KOPT-K1 (cell line): Measurements from ENCODE around the gene NOX4.

Experiments
- H3K27ac ChIP-seq: fragments of 200-600 bp; sonication (generic); 2 replicates; pipeline ENCODE4 v1.5.1; 2016; ENCODE audit warnings: antibody characterized with exemption, mild to moderate bottlenecking, low read depth, low read length; ENCODE audit not compliant: poor library complexity, severe bottlenecking
- H3K36me3 ChIP-seq: fragments of 200-600 bp; sonication (generic); 2 replicates; pipeline ENCODE4 v1.5.1; 2017; ENCODE audit warnings: antibody characterized with exemption, mild to moderate bottlenecking, low read length, moderate library complexity; ENCODE audit not compliant: insufficient read depth
- H3K9me3 ChIP-seq: fragments of 200-600 bp; sonication (generic); 2 replicates; pipeline ENCODE4 v1.5.1; 2017; ENCODE audit warnings: antibody characterized with exemption, low read length, mild to moderate bottlenecking; ENCODE audit not compliant: insufficient read depth, poor library complexity, severe bottlenecking

Gene NOX4

DNA sequence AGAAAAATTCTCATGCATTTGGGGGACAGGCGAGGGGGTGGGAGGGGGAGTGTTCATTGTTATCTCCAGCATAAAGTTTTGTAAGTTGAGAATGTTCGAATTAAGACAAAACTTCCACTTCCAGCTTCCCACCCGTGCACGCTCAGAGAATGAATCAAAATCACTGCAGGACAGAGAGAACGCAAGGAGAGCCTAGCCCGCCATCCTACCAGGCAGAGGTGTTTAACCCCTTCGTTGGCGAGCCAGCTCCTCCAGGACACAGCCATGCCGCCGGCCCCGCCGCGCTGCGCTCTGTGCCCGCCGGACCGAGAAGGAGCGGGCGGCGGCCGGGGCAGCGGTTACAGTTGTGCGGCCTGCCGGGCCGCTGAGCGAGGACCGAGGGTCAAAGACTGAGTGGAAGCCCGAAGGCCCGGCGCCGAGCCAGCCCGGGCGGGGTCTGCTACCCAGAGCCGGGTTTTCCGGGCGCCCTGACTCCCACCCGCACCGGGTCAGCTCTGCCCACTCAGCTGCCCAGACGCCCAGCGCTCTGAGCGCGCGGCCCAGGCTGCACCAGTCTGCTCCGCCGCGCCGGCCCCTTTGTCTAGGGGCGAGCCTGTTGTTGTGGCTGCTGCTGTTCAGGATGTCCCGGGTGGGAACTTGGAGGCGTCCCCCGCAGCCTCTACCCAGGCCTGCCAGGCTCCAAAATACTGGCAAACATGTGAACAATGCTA, at the start of gene NOX4:
TSS of gene NOX4 (minus strand) at position 395 of the 710 bp plus-strand sequence. CDS start at position 266, 129 bp downstream.
- Histone ChIP-seq H3K36me3 (no peaks in the 10 kb centered on the region), H3K27ac (no peak within 1 kb of the TSS), H3K9me3 (no peaks in the 10 kb centered on the region)

GRCh38 chr11:89540826-89541225, 49.7 kb upstream of the NOX4 start:
- Histone ChIP-seq H3K9me3 (no peaks in the 10 kb centered on the region), H3K27ac (no peak overlapping the region), H3K36me3 (no peaks in the 10 kb centered on the region)

DNA sequence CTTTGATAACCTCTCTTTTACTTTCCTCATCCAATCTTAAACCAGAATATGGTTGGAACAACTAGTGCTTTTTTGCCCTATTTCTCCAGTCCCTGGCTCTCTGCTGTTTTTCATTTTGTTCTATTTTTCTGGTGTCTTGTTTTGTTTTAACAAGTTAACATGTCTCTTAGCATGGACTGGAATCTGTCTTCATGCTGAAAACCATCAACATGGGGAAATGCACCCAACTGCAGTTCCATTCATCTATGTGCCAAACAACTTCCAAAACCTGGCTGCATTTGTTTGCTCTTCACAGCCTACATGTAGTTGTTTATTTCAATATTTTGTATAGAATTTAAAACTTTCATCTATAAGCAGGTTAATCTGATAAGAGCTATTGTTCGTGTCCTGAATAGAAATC, 46.8 kb upstream of the NOX4 start:
- Histone ChIP-seq H3K27ac (no peak overlapping the region), H3K9me3 (no peaks in the 10 kb centered on the region), H3K36me3 (no peaks in the 10 kb centered on the region)

DNA sequence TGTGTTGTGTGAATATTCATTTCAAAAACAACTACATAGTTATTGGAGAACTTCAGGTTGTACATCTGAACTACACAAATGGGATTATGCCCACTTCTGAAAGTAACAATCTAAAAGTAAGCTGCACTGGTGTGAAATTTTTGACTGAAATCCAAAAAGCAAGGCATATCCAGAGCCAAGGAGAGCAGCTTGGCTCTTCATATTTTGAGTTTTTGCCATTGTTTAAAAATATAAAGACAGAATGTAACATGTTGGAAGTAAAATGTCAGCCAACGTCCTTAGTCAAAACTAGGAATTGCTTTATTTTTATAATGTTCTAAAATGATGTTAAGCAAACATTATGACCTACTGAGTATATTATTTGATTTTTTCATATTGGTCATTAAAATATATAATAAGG, 45.8 kb upstream of the NOX4 start:
- no peaks in the 10 kb centered on the region for H3K9me3 ChIP-seq
- H3K27ac ChIP-seq = no peak overlapping the region
- no peaks in the 10 kb centered on the region for H3K36me3 ChIP-seq

GRCh38 chr11:89535221-89535620, 44.0 kb upstream of the NOX4 start:
- Histone ChIP-seq H3K27ac (no peak overlapping the region), H3K9me3 (no peaks in the 10 kb centered on the region), H3K36me3 (no peaks in the 10 kb centered on the region)

- Histone ChIP-seq H3K9me3 (no peaks in the 10 kb centered on the region), H3K36me3 (no peaks in the 10 kb centered on the region), H3K27ac (no peak overlapping the region)
Observed at GRCh38 chr11:89529626-89530380, 38.6 kb upstream of the NOX4 start.

- Histone ChIP-seq H3K27ac (no peak overlapping the region), H3K9me3 (no peaks in the 10 kb centered on the region), H3K36me3 (no peaks in the 10 kb centered on the region)
Observed at GRCh38 chr11:89521792-89522191, 30.6 kb upstream of the NOX4 start.

GRCh38 chr11:89521294-89521693, 30.1 kb upstream of the NOX4 start:
- H3K36me3 ChIP-seq = no peaks in the 10 kb centered on the region
- H3K27ac ChIP-seq = no peak overlapping the region
- no peaks in the 10 kb centered on the region for H3K9me3 ChIP-seq

- H3K36me3 ChIP-seq = no peaks in the 10 kb centered on the region
- no peak overlapping the region for H3K27ac ChIP-seq
- H3K9me3 ChIP-seq = no peaks in the 10 kb centered on the region
Observed at GRCh38 chr11:89516496-89516895, 25.3 kb upstream of the NOX4 start.

DNA sequence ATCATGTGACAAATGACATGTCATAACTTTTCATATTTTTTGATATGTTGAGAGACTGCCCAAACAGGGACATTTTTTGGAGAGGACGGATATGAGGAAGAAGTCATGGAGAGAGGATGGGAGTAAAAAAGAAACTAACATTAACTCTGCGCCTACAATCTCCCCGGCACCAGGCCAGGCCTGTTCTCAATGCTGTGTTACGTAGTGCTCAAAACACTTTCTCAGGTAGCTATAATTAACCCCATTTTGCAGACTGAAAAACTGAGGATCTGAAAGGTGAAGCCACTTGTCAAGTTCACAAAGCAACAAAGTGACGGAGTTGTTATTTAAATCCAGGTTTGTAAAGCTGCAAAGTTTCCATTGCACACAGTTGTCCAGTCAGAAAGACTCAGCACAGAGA, 17.4 kb upstream of the NOX4 start:
- Histone ChIP-seq H3K27ac (no peak overlapping the region), H3K9me3 (no peaks in the 10 kb centered on the region), H3K36me3 (no peaks in the 10 kb centered on the region)

GRCh38 chr11:89504270-89504669, 13.1 kb upstream of the NOX4 start:
- Histone ChIP-seq H3K36me3 (no peaks in the 10 kb centered on the region), H3K9me3 (no peaks in the 10 kb centered on the region), H3K27ac (no peak overlapping the region)

GRCh38 chr11:89503422-89503821, 12.2 kb upstream of the NOX4 start:
- H3K36me3 ChIP-seq = no peaks in the 10 kb centered on the region
- no peak overlapping the region for H3K27ac ChIP-seq

GRCh38 chr11:89502301-89502700, 11.1 kb upstream of the NOX4 start:
- Histone ChIP-seq H3K27ac (no peak overlapping the region), H3K36me3 (no peaks in the 10 kb centered on the region), H3K9me3 (no peaks in the 10 kb centered on the region)

More at GRCh38 chr11:89503422-89503821, 12.2 kb upstream of the NOX4 start:
- no peaks in the 10 kb centered on the region for H3K9me3 ChIP-seq

DNA sequence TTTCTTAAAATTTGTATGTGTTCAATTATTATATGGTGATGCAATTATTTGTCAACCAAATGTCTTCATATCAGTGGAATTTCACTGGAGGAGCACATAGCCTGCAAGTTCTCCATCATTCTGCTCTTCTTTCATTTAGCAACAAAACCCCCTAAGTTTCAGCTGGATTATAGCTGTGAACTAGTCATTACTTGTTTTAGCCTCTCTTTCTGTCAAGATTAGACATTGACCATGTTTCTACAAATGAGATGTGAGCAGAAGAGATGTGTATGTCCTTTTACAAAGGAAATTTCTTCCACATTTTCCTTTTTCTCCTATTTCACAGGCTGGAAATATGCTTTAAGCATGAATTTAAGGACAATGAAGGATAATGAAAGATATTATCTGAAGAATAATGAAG, 9.2 kb upstream of the NOX4 start:
- no peak overlapping the region for H3K27ac ChIP-seq
- H3K9me3 ChIP-seq = no peaks in the 10 kb centered on the region
- no peaks in the 10 kb centered on the region for H3K36me3 ChIP-seq

- no peak overlapping the region for H3K27ac ChIP-seq
- no peaks in the 10 kb centered on the region for H3K9me3 ChIP-seq
- no peaks in the 10 kb centered on the region for H3K36me3 ChIP-seq
Observed at GRCh38 chr11:89498845-89499448, 7.8 kb upstream of the NOX4 start.
